ENCODE measurements around the gene EIF2S1. TPM values are rescaled to one million over a fixed set of nuclear protein-coding genes. Genes with fewer than 3 reads are reported as not detected.

The EIF2S1 gene
- polyA plus RNA-seq, 3 donors from 2014 or later: 131 to 159 (median 141) TPM

DNA sequence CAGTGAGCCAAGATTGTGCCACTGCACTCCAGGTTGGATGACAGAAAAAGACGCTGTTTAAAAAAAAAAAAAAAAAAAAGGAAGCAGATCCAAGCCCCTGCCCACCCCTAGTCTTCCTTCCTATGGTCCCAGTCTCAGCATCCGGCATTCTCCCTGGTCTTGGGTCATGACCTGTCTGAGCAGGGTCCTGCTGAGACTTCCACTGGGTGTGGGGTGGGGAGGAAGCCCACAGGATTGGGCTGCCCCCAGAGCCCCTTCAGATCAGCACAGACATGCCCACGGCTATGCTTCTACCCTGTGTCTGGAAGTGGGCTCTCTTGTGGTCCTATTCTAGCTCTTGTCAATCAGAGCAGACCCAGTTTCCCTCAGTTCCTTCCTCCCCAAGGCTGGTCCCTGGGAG is 64.4 kb downstream of the EIF2S1 start:
- Mint-ChIP-seq H3K4me3 (no peak overlapping the region), H3K9me3 (no peaks in the 10 kb centered on the region), H3K27me3 (ENCODE audit: low read depth in 3 of 3) (peaks cover 4 to 13% (median 4%) of the 10 kb centered on the region in 3 donors), H3K4me1 (no peaks in the 10 kb centered on the region), H3K36me3 (no peaks in the 10 kb centered on the region), H3K27ac (no peak overlapping the region)
- no peak for DNase-seq

DNA sequence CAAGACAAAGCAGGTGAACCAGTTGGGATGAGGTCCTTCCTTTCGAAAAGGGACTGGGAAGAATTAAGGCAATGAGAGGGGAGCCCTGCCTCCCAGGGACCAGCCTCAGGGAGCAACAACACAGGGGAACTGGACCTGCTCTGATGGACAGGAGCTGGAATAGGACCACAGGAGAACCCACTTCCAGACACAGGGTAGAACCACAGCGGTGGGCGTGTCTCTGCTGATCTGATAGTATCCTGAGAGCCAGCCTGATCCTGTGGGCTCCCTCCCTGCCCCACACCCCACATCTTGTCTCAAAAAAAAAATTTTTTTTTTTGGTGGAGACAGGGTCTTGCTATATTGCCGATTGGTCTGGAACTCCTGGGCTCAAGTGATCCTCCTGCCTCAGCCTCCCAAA is 65.5 kb downstream of the EIF2S1 start:
- no peak for DNase-seq
- Mint-ChIP-seq H3K4me1 (no peaks in the 10 kb centered on the region), H3K36me3 (no peaks in the 10 kb centered on the region), H3K9me3 (no peaks in the 10 kb centered on the region), H3K27me3 (ENCODE audit: low read depth in 3 of 3) (peaks cover 4 to 12% (median 4%) of the 10 kb centered on the region in 3 donors), H3K4me3 (no peak overlapping the region), H3K27ac (no peak overlapping the region)

- Mint-ChIP-seq H3K36me3 (no peaks in the 10 kb centered on the region), H3K4me3 (no peak overlapping the region), H3K27ac (no peak overlapping the region), H3K4me1 (no peaks in the 10 kb centered on the region), H3K27me3 (ENCODE audit: low read depth in 3 of 3) (peaks cover 4 to 12% (median 4%) of the 10 kb centered on the region in 3 donors), H3K9me3 (no peaks in the 10 kb centered on the region)
- DNase-seq: no peak
These were observed 66.0 kb downstream of the EIF2S1 start for GRCh38 chr14:67426161-67426560.

DNA sequence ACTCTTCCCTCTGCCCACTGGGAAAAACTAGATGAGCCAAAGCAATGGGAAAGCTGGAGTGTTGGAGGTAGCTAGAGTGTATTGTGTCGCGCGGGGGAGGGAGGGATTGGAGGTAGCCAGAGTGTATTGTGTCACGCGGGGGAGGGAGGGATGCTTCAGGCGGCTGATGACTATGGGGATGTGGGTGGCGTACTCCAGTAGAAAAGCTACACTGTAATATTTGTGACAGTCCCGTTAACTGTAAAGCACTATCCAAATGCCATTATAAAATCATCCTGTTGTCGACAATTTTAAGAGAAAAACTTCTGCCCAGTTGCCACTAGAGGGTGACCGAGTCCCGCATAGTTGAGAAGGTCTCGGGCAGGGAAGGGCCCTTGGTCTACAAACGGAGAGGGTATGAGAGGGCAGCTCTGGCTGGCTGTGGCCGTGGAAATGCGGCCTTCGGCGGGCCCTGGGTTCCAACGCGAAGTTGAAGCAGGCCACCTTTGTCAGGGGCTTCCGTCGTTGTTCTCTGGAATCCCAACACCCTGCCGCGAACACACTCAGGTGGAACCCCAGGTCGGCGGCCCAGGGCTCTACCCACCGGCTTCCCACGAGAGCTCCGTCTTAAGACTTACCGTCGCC is 67.0 kb downstream of the EIF2S1 start:
- no peaks in the 10 kb centered on the region for H3K4me1 Mint-ChIP-seq
- H3K27me3 Mint-ChIP-seq (ENCODE audit: low read depth in 3 of 3): peaks cover 4 to 12% (median 4%) of the 10 kb centered on the region in 3 donors
- H3K4me3 Mint-ChIP-seq: no peak overlapping the region
- no peaks in the 10 kb centered on the region for H3K9me3 Mint-ChIP-seq
- no peak overlapping the region for H3K27ac Mint-ChIP-seq
- peak; percentile 64 to 77 (median 73) for DNase-seq
- H3K36me3 Mint-ChIP-seq: no peaks in the 10 kb centered on the region

- no peak overlapping the region for H3K27ac Mint-ChIP-seq
These were observed 68.4 kb downstream of the EIF2S1 start for GRCh38 chr14:67428501-67429031.

DNA sequence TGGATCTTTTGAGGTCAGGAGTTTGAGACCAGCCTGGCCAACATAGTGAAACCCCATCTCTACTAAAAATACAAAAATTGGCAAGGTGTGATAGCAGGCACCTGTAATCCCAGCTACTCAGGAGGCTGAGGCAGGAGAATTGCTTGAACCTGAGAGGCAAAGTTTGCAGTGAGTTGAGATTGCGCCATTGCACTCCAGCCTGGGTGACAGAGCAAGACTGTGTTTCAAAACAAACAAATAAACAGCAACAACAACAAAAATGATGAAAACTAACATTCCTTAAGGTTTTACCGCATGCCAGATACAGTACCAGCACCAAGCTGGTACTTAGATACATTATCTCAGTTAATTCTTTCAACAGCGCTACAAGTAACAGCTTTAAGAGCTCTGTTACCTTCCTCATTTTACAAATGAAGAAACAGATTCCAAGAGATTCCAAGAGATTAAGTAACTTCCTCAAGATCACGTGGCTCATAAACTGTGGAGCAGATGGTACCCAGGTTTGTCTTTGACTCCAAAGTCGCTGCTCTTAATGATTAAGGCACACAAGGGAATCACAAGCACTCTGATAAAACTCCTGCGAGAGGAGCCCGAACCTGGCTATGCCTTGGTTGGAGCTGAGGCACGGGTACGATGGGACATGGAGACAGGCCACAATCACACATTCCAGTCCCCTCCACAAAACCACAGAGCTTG is 69.5 kb downstream of the EIF2S1 start:
- H3K9me3 Mint-ChIP-seq: no peaks in the 10 kb centered on the region
- H3K4me1 Mint-ChIP-seq: no peaks in the 10 kb centered on the region
- no peak overlapping the region for H3K27ac Mint-ChIP-seq
- H3K4me3 Mint-ChIP-seq: no peak overlapping the region
- no peak for DNase-seq
- H3K27me3 Mint-ChIP-seq (ENCODE audit: low read depth in 3 of 3): peaks cover 0 to 9% (median 4%) of the 10 kb centered on the region in 3 donors
- no peaks in the 10 kb centered on the region for H3K36me3 Mint-ChIP-seq

More at GRCh38 chr14:67428501-67429031, 68.4 kb downstream of the EIF2S1 start:
- no peak for DNase-seq
- Mint-ChIP-seq H3K4me3 (no peak overlapping the region), H3K4me1 (no peaks in the 10 kb centered on the region), H3K36me3 (no peaks in the 10 kb centered on the region), H3K27me3 (ENCODE audit: low read depth in 3 of 3) (peaks cover 4 to 12% (median 4%) of the 10 kb centered on the region in 3 donors), H3K9me3 (no peaks in the 10 kb centered on the region)

GRCh38 chr14:67432050-67432564 is 72.0 kb downstream of the EIF2S1 start:
- Mint-ChIP-seq H3K27me3 (ENCODE audit: low read depth in 3 of 3) (peaks cover 0 to 3% (median 2%) of the 10 kb centered on the region in 3 donors), H3K36me3 (no peaks in the 10 kb centered on the region), H3K4me1 (no peaks in the 10 kb centered on the region), H3K4me3 (no peak overlapping the region), H3K9me3 (no peaks in the 10 kb centered on the region), H3K27ac (no peak overlapping the region)
- DNase-seq: no peak

- Mint-ChIP-seq H3K27ac (no peak overlapping the region), H3K4me3 (no peak overlapping the region)
These were observed 75.5 kb downstream of the EIF2S1 start for GRCh38 chr14:67435603-67436002.

More at GRCh38 chr14:67435603-67436002, 75.5 kb downstream of the EIF2S1 start:
- H3K9me3 Mint-ChIP-seq: peaks cover 0 to 1% (median 0%) of the 10 kb centered on the region in 6 donors
- DNase-seq: no peak
- no peaks in the 10 kb centered on the region for H3K4me1 Mint-ChIP-seq
- no peaks in the 10 kb centered on the region for H3K36me3 Mint-ChIP-seq
- H3K27me3 Mint-ChIP-seq (ENCODE audit: low read depth in 3 of 3): peaks cover 0 to 8% (median 0%) of the 10 kb centered on the region in 3 donors

Other genes starting within 250 kb of the EIF2S1 start
- not detected for gene GARIN2, start 170.9 kb upstream of the EIF2S1 start, polyA plus RNA-seq
- gene PALS1, start 118.9 kb upstream of the EIF2S1 start, polyA plus RNA-seq: 1 to 10 TPM; 1.8 to 2.8 (median 2.0) TPM
- gene ATP6V1D, start 524 bp upstream of the EIF2S1 start, polyA plus RNA-seq: 10 to 100 TPM; 74.0 to 94.9 (median 80.1) TPM
- gene PLEK2, start 51.8 kb downstream of the EIF2S1 start, polyA plus RNA-seq: not detected
- 10 to 100 TPM; 28.0 to 67.1 (median 35.8) TPM for gene TMEM229B, start 128.4 kb downstream of the EIF2S1 start, polyA plus RNA-seq
- gene PLEKHH1, start 173.0 kb downstream of the EIF2S1 start, polyA plus RNA-seq: under 1 TPM in 1 of 3 donors, not detected in 2; 0.22 TPM
- gene PIGH, start 239.9 kb downstream of the EIF2S1 start, polyA plus RNA-seq: 10 to 100 TPM; 28.8 to 41.9 (median 37.3) TPM